PC-3 (cell line): ENCODE data around the gene RPS23. TPM values are rescaled to one million over a fixed set of nuclear protein-coding genes. Genes with fewer than 3 reads are reported as not detected.

Source experiments
- ATAC-seq: fragments of 200-7000 bp; cut with Tn5 transposase; 2 replicates; pipeline ENCODE4 v1.9.1; 2020; ENCODE audit warnings: mild to moderate bottlenecking, moderate library complexity
- BruUV-seq: library from RNA; stranded (reverse); fragments of 400-500 nt; replicated peaks from 2 replicates; lab custom pipeline; 2021; lab: Mats Ljungman, UMichigan
- CTCF ChIA-PET: fragments of 300-600 bp; sonication (Branson Sonifier 250); formaldehyde crosslinking; loops from one replicate; lab custom pipeline; 2022; ENCODE audit warnings: antibody characterized with exemption; lab: Charles Lee
- POLR2A ChIA-PET: fragments of 300-600 bp; sonication (Branson Sonifier 250); formaldehyde crosslinking; loops from one replicate; lab custom pipeline; 2022; ENCODE audit warnings: antibody characterized with exemption; ENCODE audit not compliant: unreplicated experiment; lab: Charles Lee
- DNase-seq: peaks from one replicate; pipeline ENCODE4 v3.0.0-alpha.2; 2015
- H2AFZ ChIP-seq: fragments of 300-600 bp; sonication (generic); 2 replicates; pipeline ENCODE4 v1.6.0; 2016; ENCODE audit warnings: antibody characterized with exemption, low read length
- H3F3A ChIP-seq: fragments of 300-600 bp; sonication (generic); one replicate; pipeline ENCODE4 v1.6.0; 2017; ENCODE audit warnings: antibody characterized with exemption, low read length, control low read depth, mild to moderate bottlenecking; ENCODE audit not compliant: unreplicated experiment
- H3K27ac ChIP-seq: fragments of 300-600 bp; sonication (generic); 2 replicates; pipeline ENCODE4 v1.5.1; 2016; ENCODE audit warnings: mild to moderate bottlenecking, low read length
- H3K27me3 ChIP-seq: fragments of 300-600 bp; sonication (generic); 2 replicates; pipeline ENCODE4 v1.6.1; 2016; ENCODE audit warnings: low read length, mixed read lengths
- H3K36me3 ChIP-seq: fragments of 300-600 bp; sonication (generic); 2 replicates; pipeline ENCODE4 v1.6.1; 2016; ENCODE audit warnings: low read depth, mixed run types, low read length, mixed read lengths
- H3K4me1 ChIP-seq: fragments of 300-600 bp; sonication (generic); 2 replicates; pipeline ENCODE4 v1.5.1; 2016; ENCODE audit warnings: low read length; ENCODE audit not compliant: insufficient read depth
- H3K4me2 ChIP-seq: fragments of 300-600 bp; sonication (generic); 2 replicates; pipeline ENCODE4 v1.6.0; 2016; ENCODE audit warnings: low read length
- H3K4me3 ChIP-seq: fragments of 300-600 bp; sonication (generic); 2 replicates; pipeline ENCODE4 v1.5.1; 2016; ENCODE audit warnings: mild to moderate bottlenecking, low read length, mixed read lengths
- H3K79me2 ChIP-seq: fragments of 300-600 bp; sonication (generic); 2 replicates; pipeline ENCODE4 v1.6.1; 2017; ENCODE audit warnings: low read length, mixed read lengths
- H3K9ac ChIP-seq: fragments of 300-600 bp; sonication (generic); 2 replicates; pipeline ENCODE4 v1.6.0; 2016; ENCODE audit warnings: mild to moderate bottlenecking, low read length
- H3K9me2 ChIP-seq: fragments of 300-600 bp; sonication (generic); replicated peaks from 2 replicates; pipeline ENCODE4 v1.6.1; 2016; ENCODE audit warnings: mixed run types, low read length, mixed read lengths
- H3K9me3 ChIP-seq: fragments of 300-600 bp; sonication (generic); 2 replicates; pipeline ENCODE4 v1.6.1; 2016; ENCODE audit warnings: low read length, mixed read lengths
- H4K20me1 ChIP-seq: fragments of 300-600 bp; sonication (generic); 2 replicates; pipeline ENCODE4 v1.6.1; 2016; ENCODE audit warnings: low read length, mixed read lengths
- CTCF ChIP-seq: fragments of 300-600 bp; sonication (generic); conservative IDR thresholded peaks from 2 replicates; pipeline ENCODE4 v1.5.1; 2017; ENCODE audit warnings: antibody characterized with exemption, low read depth, mild to moderate bottlenecking, low read length
- EZH2 ChIP-seq: fragments of 300-600 bp; sonication (generic); IDR thresholded peaks from one replicate; pipeline ENCODE4 v1.6.1; 2017; ENCODE audit warnings: antibody characterized with exemption, mild to moderate bottlenecking, low read length; ENCODE audit not compliant: unreplicated experiment
- EZH2phosphoT487 ChIP-seq: fragments of 300-600 bp; sonication (generic); IDR thresholded peaks from 2 replicates; pipeline ENCODE4 v1.6.1; 2018; ENCODE audit warnings: mild to moderate bottlenecking, antibody characterized with exemption, low read length, borderline replicate concordance
- intact Hi-C: fragments of 100-400 bp; cut with micrococcal nuclease; formaldehyde crosslinking; loops from 2 replicates; pipeline ENCODE4 v1.9.0; 2023
- total RNA-seq: library from RNA; depleted of rRNA; stranded (reverse); fragments of >200 nt; gene quantifications from 2 replicates; pipeline ENCODE4 v1.2.3, GENCODE V29; 2014

Gene RPS23
- total RNA-seq, 1 experiment from 2014 or later, result 2,407 TPM

GRCh38 chr5:82301190-82301589 lies 23.0 kb upstream of the RPS23 start:
- DNase-seq, result no peak
- no peaks in the 10 kb centered on the region for H3K36me3 ChIP-seq

GRCh38 chr5:82298668-82299067 lies 20.5 kb upstream of the RPS23 start:
- Histone ChIP-seq H3K9me3 (no peaks in the 10 kb centered on the region), H3K9me2 (no peaks in the 10 kb centered on the region), H3K27me3 (no peaks in the 10 kb centered on the region), H4K20me1 (no peaks in the 10 kb centered on the region), H3K4me3 (no peak overlapping the region), H3K4me1 (peaks cover 5% of the 10 kb centered on the region; the same call in 1 of the 2 replicates), H3K79me2 (no peaks in the 10 kb centered on the region), H3K9ac (no peak overlapping the region), H3K36me3 (no peaks in the 10 kb centered on the region), H3K4me2 (no peak overlapping the region), H3K27ac (no peak overlapping the region), H3F3A (no peaks in the 10 kb centered on the region), H2AFZ (no peak overlapping the region)
- ATAC-seq (no peak), DNase-seq (no peak)
- CTCF ChIA-PET, result no interaction called here
- POLR2A ChIA-PET, result no interaction called here
- intact Hi-C loops, result no loop called here
- BruUV-seq, result no TSS peak
- no peak for TF ChIP-seq CTCF
- TF ChIP-seq EZH2, result no peak
- TF ChIP-seq EZH2phosphoT487, result no peak

More at GRCh38 chr5:82301190-82301589, 23.0 kb upstream of the RPS23 start:
- H3K9ac ChIP-seq, result no peak overlapping the region
- intact Hi-C loops, result no loop called here
- H3K79me2 ChIP-seq, result no peaks in the 10 kb centered on the region
- no peaks in the 10 kb centered on the region for H3K27me3 ChIP-seq
- POLR2A ChIA-PET, result no interaction called here
- TF ChIP-seq CTCF (no peak), EZH2 (no peak), EZH2phosphoT487 (no peak)
- no peaks in the 10 kb centered on the region for H3F3A ChIP-seq
- H3K4me1 ChIP-seq, result peaks cover 5% of the 10 kb centered on the region; the same call in 1 of the 2 replicates
- no peak for ATAC-seq
- H3K9me2 ChIP-seq, result no peaks in the 10 kb centered on the region
- no peak overlapping the region for H2AFZ ChIP-seq
- no TSS peak for BruUV-seq
- CTCF ChIA-PET, result no interaction called here
- H3K9me3 ChIP-seq, result no peaks in the 10 kb centered on the region
- H3K4me3 ChIP-seq, result no peak overlapping the region
- H4K20me1 ChIP-seq, result no peaks in the 10 kb centered on the region
- no peak overlapping the region for H3K27ac ChIP-seq
- no peak overlapping the region for H3K4me2 ChIP-seq

- DNase-seq (no peak), ATAC-seq (no peak)
- Histone ChIP-seq H3K4me1 (peaks cover 5% of the 10 kb centered on the region; the same call in 1 of the 2 replicates), H3K4me3 (no peak overlapping the region), H3K4me2 (no peak overlapping the region), H3K79me2 (no peaks in the 10 kb centered on the region), H3K36me3 (no peaks in the 10 kb centered on the region), H3K9ac (no peak overlapping the region), H3K9me2 (no peaks in the 10 kb centered on the region), H3K27me3 (no peaks in the 10 kb centered on the region), H3K27ac (no peak overlapping the region), H2AFZ (no peak overlapping the region), H3F3A (no peaks in the 10 kb centered on the region), H3K9me3 (no peaks in the 10 kb centered on the region), H4K20me1 (no peaks in the 10 kb centered on the region)
- ChIA-PET POLR2A (no interaction called here), CTCF (no interaction called here)
- intact Hi-C loops, result no loop called here
- BruUV-seq, result no TSS peak
- no peak for TF ChIP-seq EZH2
- TF ChIP-seq CTCF, result no peak
- no peak for TF ChIP-seq EZH2phosphoT487
Observed at GRCh38 chr5:82297711-82298110, 19.6 kb upstream of the RPS23 start.
